CD4-positive, alpha-beta T cell (primary cell): Measurements from ENCODE around the gene PLEKHA1. TPM values are rescaled to one million over a fixed set of nuclear protein-coding genes. Genes with fewer than 3 reads are reported as not detected.

Source experiments
- ATAC-seq: fragments of 200-7000 bp; cut with Tn5 transposase; one replicate; pipeline ENCODE4 v1.10.0; 2022; ENCODE audit warnings: mild to moderate bottlenecking; ENCODE audit not compliant: poor library complexity
- CTCF ChIA-PET: fragments of 350-600 bp; sonication (Branson Sonifier 250); formaldehyde crosslinking; loops from one replicate; lab custom pipeline; 2021; ENCODE audit warnings: antibody characterized with exemption, inconsistent platforms; lab: Charles Lee
- POLR2A ChIA-PET: fragments of 350-600 bp; sonication (Branson Sonifier 250); formaldehyde crosslinking; loops from one replicate; lab custom pipeline; 2021; ENCODE audit warnings: antibody characterized with exemption, inconsistent platforms; lab: Charles Lee
- DNase-seq, 14 experiments: peaks; one replicate each; pipeline ENCODE4 v3.0.0-alpha.2; 2013 to 2020; ENCODE audit warnings: mixed read lengths in 2 of 14
- H3K27ac ChIP-seq, 2 donors: one replicate each; pipeline versions ENCODE4 v1.5.1 to v1.7.0; 2013; ENCODE audit warnings: low read length in 2 of 2, low read depth in 1 of 2, mild to moderate bottlenecking in 1 of 2
- H3K27me3 ChIP-seq, 2 experiments: 1 replicate in 1 of 2; 2 replicates in 1 of 2; pipeline versions ENCODE4 v1.6.1 to v1.7.0; 2013; ENCODE audit warnings: low read length in 2 of 2, control low read depth in 1 of 2, mild to moderate bottlenecking in 1 of 2, moderate library complexity in 1 of 2; ENCODE audit not compliant: insufficient read depth in 2 of 2, control insufficient read depth in 1 of 2
- H3K36me3 ChIP-seq: one replicate; pipeline ENCODE4 v1.6.1; 2013; ENCODE audit warnings: low read length, control low read depth; ENCODE audit not compliant: insufficient read depth
- H3K4me1 ChIP-seq: one replicate; pipeline ENCODE4 v1.6.1; 2013; ENCODE audit warnings: low read length, control low read depth; ENCODE audit not compliant: insufficient read depth
- H3K4me3 ChIP-seq: one replicate; pipeline ENCODE4 v1.5.1; 2013; ENCODE audit warnings: mild to moderate bottlenecking, low read length, moderate library complexity
- H3K9me3 ChIP-seq, 2 experiments: 1 replicate in 1 of 2; 2 replicates in 1 of 2; pipeline versions ENCODE4 v1.6.1 to v1.7.0; 2013; ENCODE audit warnings: low read length in 2 of 2, mild to moderate bottlenecking in 2 of 2, control low read depth in 1 of 2, moderate library complexity in 1 of 2; ENCODE audit not compliant: control insufficient read depth in 1 of 2, insufficient read depth in 1 of 2
- H3K27ac Mint-ChIP-seq: one replicate; pipeline ENCODE4 v1.8.0; 2020; ENCODE audit warnings: mixed read lengths
- H3K27me3 Mint-ChIP-seq: one replicate; pipeline ENCODE4 v1.8.0; 2021; ENCODE audit warnings: mixed read lengths
- H3K36me3 Mint-ChIP-seq: one replicate; pipeline ENCODE4 v1.8.0; 2021; ENCODE audit warnings: low read depth, mixed read lengths
- H3K4me1 Mint-ChIP-seq: one replicate; pipeline ENCODE4 v1.8.0; 2021; ENCODE audit warnings: low read depth, mixed read lengths
- H3K4me3 Mint-ChIP-seq: one replicate; pipeline ENCODE4 v1.8.0; 2020; ENCODE audit warnings: mild to moderate bottlenecking, mixed read lengths
- H3K9me3 Mint-ChIP-seq: one replicate; pipeline ENCODE4 v1.8.0; 2020; ENCODE audit warnings: mixed read lengths
- CTCF ChIP-seq: fragments of 200-600 bp; IDR thresholded peaks from one replicate; pipeline ENCODE4 v1.8.0; 2022; ENCODE audit warnings: antibody characterized with exemption, mild to moderate bottlenecking
- intact Hi-C, 2 experiments: fragments of 100-400 bp; cut with DNase I in 1 of 2; cut with micrococcal nuclease in 1 of 2; formaldehyde crosslinking; loops; one replicate each; pipeline versions ENCODE4 v1.15.1 to v1.9.0; 2023 to 2025; cut with DNase I, micrococcal nuclease
- total RNA-seq, 174 experiments: library from RNA in 2 of 174; stranded (reverse) in 2 of 174; gene quantifications; one replicate each; pipeline ENCODE4 v1.2.3 and lab custom pipeline; 2021 to 2026

Gene PLEKHA1
- total RNA-seq, 2 experiments from 2014 or later: 24.9 to 26.8 TPM

GRCh38 chr10:122333037-122333436, 41.5 kb upstream of the PLEKHA1 start:
- TF ChIP-seq CTCF: no peak
- no peaks in the 10 kb centered on the region for H3K36me3 ChIP-seq
- Mint-ChIP-seq H3K27ac (no peak overlapping the region), H3K4me3 (no peak overlapping the region), H3K9me3 (no peaks in the 10 kb centered on the region), H3K27me3 (peaks cover 35% of the 10 kb centered on the region), H3K4me1 (no peaks in the 10 kb centered on the region), H3K36me3 (no peaks in the 10 kb centered on the region)
- no peak for ATAC-seq
- no peak for DNase-seq
- ChIA-PET CTCF (no interaction called here), POLR2A (no interaction called here)
- H3K4me1 ChIP-seq: no peaks in the 10 kb centered on the region
- H3K27ac ChIP-seq: no peak overlapping the region
- H3K27me3 ChIP-seq: peaks cover 0 to 6% of the 10 kb centered on the region in 2 experiments
- H3K4me3 ChIP-seq: no peak overlapping the region
- intact Hi-C loops: no loop called here
- H3K9me3 ChIP-seq: no peaks in the 10 kb centered on the region

DNA sequence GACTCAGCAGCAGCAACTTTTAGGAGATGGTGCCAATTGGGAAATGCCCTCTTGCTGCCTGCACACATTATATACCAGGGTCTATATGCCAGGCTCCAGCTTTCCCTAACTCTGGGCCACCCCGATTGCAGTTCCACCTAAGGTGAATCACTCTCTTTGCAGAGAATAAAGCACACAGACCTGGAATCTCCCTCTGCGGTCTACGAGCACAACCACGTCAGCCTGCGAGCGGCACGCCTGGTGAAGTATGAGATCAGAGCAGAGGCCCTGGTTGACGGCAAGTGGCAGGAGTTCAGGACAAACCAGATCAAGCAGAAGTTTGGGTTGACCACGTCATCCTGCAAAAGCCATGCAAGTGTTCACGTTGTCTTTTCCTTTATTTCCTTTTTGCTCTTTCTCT, 38.2 kb upstream of the PLEKHA1 start:
- DNase-seq (peak in 1 of 14 experiments; percentile 21), ATAC-seq (no peak)
- H3K27me3 Mint-ChIP-seq: peaks cover 20% of the 10 kb centered on the region
- peaks cover 0 to 2% of the 10 kb centered on the region in 2 experiments for H3K27me3 ChIP-seq
- H3K4me1 ChIP-seq: no peaks in the 10 kb centered on the region
- H3K36me3 ChIP-seq: no peaks in the 10 kb centered on the region
- no peak overlapping the region for H3K27ac Mint-ChIP-seq
- no peaks in the 10 kb centered on the region for H3K9me3 ChIP-seq
- H3K27ac ChIP-seq: no peak overlapping the region
- H3K4me3 ChIP-seq: no peak overlapping the region
- no peaks in the 10 kb centered on the region for H3K9me3 Mint-ChIP-seq
- no peaks in the 10 kb centered on the region for H3K4me1 Mint-ChIP-seq
- CTCF ChIA-PET: no interaction called here
- intact Hi-C loops: no loop called here
- H3K36me3 Mint-ChIP-seq: no peaks in the 10 kb centered on the region
- TF ChIP-seq CTCF: no peak
- POLR2A ChIA-PET: no interaction called here
- H3K4me3 Mint-ChIP-seq: no peak overlapping the region

DNA sequence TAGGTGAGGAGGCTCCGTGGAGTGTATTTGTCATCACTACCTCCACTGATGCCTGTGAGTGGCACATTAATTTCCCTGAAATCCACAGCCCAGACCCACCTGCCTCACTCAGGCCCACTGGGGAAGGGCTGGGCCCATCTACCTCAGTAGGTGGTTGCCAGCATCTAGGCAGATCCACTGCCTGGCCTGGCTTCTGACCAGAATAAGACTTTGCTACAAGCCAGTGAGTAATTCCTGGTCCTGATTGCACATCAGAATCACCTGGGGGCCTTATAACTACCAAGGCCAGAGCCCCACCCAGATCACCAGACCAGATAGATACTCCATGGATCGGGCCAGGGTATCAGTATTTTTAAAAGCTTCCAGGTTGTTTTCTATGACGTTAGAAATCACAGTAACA, 37.5 kb upstream of the PLEKHA1 start:
- Histone ChIP-seq H3K36me3 (no peaks in the 10 kb centered on the region), H3K4me3 (no peak overlapping the region), H3K27ac (no peak overlapping the region), H3K4me1 (no peaks in the 10 kb centered on the region), H3K9me3 (no peaks in the 10 kb centered on the region), H3K27me3 (peaks cover 0 to 2% of the 10 kb centered on the region in 2 experiments)
- no peak for DNase-seq
- no peak for TF ChIP-seq CTCF
- no peak overlapping the region for H3K27ac Mint-ChIP-seq
- no peak for ATAC-seq
- no peaks in the 10 kb centered on the region for H3K9me3 Mint-ChIP-seq
- intact Hi-C loops: no loop called here
- peaks cover 15% of the 10 kb centered on the region for H3K27me3 Mint-ChIP-seq
- no peak overlapping the region for H3K4me3 Mint-ChIP-seq
- no peaks in the 10 kb centered on the region for H3K4me1 Mint-ChIP-seq
- H3K36me3 Mint-ChIP-seq: no peaks in the 10 kb centered on the region
- POLR2A ChIA-PET: no interaction called here
- CTCF ChIA-PET: no interaction called here
